T-helper 22 cell (primary cell): ENCODE measurements around the gene DGKA.
A peak's percentile ranks its signal among the peaks of the same experiment; 100 is the strongest.
"Not testable (repeated sequence)": the region's sequence is repeated elsewhere in the genome, so short reads cannot be mapped to it uniquely, and the experiment has no call there.

Source experiments
- DNase-seq: peaks from one replicate; pipeline ENCODE4 v3.0.0-alpha.2; 2020; ENCODE audit warnings: low read depth

DGKA gene

DNA sequence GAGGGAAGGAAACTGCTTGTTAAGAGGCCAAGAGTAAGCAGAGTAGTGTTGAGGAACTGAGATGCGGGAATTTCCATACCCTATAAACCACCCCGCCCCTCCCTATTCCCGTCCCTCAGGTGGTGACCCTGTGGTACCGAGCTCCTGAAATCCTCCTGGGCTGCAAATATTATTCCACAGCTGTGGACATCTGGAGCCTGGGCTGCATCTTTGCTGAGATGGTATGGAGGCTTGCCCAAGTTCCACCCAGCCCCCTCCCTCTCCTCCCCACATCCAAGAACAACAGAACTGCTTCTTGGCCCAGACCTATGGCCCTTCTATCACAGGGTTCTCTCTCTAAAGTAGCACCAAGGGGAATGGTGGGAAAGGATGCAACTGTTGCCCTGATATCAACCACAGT, 38.4 kb downstream of the DGKA start:
- DNase-seq = no peak

DNA sequence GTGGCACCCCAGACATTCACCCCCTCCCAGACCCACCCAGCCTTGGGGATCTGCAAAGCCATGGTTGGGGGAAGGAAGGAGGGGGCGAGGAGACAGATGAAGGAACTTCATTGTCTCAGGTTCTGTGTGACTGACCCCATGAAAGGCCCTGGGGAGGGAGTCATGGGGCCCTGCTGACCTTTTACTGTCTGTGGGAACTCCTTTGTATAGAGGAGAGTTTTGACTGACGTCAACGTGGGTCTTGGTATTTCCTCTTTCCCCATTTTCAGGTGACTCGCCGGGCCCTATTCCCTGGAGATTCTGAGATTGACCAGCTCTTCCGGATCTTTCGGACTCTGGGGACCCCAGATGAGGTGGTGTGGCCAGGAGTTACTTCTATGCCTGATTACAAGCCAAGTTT, 39.8 kb downstream of the DGKA start:
- DNase-seq = no peak

DNA sequence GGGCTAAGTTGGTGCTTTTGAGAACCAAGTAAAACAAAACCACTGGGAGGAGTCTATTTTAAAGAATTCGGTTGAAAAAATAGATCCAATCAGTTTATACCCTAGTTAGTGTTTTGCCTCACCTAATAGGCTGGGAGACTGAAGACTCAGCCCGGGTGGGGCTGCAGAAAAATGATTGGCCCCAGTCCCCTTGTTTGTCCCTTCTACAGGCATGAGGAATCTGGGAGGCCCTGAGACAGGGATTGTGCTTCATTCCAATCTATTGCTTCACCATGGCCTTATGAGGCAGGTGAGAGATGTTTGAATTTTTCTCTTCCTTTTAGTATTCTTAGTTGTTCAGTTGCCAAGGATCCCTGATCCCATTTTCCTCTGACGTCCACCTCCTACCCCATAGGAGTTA, 41.1 kb downstream of the DGKA start:
- DNase-seq = no peak

DNA sequence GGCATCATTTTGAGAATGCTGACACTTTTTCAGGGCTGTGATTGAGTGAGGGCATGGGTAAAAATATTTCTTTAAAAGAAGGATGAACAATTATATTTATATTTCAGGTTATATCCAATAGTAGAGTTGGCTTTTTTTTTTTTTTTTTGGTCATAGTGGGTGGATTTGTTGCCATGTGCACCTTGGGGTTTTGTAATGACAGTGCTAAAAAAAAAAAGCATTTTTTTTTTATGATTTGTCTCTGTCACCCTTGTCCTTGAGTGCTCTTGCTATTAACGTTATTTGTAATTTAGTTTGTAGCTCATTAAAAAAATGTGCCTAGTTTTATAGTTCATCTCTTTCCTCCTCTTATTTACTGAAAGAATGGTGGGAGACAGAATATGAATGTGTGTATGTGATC, 41.5 kb downstream of the DGKA start:
- DNase-seq = no peak

DNA sequence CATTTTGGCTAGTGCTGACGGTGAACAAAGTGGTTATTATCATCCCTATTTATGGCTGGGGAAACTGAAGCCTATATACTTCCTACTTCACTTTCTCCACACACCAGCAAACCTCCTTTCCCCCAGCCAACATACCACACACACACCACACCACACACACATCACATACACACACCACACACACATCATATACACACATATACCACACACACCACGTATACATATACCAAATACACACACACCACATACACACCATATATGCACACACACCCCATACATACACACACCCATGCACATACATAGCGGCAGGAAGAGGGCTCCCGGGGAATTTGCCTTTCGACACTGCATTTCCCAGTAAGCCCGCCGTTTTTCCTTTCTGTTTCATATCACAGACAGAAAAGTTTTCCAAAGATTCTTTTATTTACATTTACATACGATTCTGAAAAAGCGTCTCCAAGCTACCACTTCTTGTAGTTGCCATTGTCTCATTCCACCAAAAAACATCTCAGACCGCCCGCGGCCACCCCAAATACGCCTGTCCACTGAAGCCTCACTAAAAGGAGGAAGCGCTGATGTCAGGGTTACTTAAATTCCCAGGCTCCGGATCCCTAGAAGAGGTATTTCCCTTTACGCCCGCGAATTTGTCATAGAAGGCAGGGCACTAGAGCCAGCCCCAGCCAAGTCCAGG, 42.1 kb downstream of the DGKA start:
- no peak for DNase-seq

DNA sequence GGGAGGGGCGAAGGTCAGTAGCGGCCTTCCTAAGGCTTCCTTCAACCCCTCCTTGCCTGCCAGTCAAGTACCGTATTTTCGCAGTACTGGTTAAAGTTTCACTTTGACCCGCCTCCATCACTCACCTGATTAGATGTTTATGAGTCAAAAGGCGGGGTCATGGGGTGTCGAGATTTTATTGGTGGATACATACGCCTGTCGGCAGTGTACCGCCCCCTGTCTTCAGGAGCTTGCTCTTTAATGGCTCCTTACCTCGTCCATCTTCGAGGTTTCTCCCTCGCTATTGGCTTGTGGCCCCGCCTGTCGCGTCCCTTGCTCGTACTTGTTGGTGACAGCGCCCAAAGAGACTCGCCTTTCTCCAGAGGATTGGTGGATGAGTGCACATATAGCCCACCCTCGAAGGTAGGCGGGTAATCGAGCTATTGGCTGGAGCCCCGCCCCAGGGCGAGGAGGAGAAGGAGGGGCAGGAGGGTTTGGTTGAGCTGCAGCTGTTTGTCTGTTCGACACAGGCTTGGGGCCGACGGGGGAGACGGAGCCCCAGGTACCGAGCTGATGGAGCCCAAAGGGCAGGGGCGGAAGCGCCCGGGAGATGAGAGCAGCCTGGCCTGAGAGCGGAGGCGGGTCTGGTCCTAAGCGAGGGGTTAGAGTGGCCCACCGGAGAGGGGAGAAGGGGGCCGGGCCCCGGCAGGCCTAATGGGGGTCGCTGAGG, 42.8 kb downstream of the DGKA start, which contains the start of gene RAB5B:
Gene RAB5B (plus strand): TSS at position 480 of the 709 bp plus-strand sequence. CDS start 12,883 bp downstream, outside the sequence.
- DNase-seq = peak; percentile 99

DNA sequence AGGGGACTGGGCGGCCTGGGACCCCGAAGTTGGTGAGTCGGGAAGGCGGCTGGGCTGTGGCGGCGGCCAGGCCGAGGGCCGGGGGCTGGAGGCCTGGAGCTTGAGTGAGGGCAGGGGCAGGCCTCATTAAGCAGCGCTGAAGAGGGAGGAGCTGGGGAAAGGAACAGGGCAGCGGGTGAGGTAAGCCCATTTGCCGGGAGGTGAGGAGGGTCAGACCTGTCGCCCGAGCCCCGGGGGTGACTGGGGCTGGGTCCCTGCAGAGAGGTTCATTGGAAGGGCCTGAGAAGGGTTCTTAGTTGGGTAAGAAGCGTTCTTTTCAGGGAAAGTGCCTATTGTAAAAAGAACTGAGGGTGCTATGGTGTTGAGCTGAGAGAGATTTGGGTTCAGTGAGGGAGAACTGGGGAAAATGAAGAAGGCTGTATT, 43.4 kb downstream of the DGKA start:
- DNase-seq = peak; percentile 29

DNA sequence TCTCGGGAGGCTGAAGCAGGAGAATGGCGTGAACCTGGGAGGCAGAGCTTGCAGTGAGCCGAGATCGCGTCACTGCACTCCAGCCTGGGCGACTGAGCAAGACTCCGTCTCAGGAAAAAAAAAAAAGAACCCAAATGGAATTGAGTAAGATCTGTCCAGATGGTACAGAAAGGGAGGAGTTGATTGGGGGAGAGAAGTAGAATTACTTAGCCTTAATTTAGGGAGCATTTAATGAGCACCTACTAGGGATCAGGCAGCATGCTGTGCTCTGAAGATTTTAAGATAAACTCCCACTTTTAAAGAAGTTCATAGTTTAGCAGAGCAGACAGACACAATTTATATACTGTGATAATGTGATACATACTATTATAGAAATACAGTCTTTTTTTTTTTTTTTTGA, 47.4 kb downstream of the DGKA start:
- DNase-seq = no peak

DNA sequence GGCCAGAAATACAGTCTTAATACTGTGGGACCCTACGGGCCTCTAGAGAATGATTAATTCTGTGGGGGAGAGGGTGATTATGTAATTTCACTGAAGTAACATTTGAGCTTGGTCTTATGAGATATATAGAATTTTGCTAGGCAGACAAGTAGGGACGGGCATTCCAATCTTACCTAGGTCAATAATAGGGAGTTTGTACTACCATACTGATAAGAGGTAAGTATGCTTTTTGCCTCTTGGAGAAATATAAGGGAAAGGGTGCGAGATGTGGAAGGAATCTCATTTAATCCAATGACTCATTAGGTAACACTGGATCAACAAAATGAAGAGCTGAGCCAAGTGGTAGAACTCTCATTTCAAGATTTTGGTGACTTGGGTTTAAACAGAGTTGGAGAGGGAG, 48.1 kb downstream of the DGKA start:
- DNase-seq = no peak

DNA sequence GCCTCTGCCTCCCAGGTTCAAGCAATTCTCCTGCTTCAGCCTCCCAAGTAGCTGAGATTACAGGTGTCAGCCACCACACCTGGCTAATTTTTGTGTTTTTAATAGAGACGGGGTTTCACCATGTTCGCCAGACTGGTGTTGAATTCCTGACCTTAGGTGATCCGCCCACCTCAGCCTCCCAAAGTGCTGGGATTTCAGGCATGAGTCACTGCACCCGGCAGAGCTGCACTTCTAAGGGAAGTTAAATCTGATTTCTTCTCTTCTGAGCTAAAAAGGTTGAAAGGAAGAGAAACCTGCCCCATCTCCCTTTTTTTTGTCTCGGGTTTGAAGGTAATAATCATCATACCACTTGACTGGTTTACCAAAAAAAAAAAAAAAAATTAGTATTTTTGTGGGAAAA, 50.9 kb downstream of the DGKA start:
- not testable (repeated sequence) for DNase-seq

DNA sequence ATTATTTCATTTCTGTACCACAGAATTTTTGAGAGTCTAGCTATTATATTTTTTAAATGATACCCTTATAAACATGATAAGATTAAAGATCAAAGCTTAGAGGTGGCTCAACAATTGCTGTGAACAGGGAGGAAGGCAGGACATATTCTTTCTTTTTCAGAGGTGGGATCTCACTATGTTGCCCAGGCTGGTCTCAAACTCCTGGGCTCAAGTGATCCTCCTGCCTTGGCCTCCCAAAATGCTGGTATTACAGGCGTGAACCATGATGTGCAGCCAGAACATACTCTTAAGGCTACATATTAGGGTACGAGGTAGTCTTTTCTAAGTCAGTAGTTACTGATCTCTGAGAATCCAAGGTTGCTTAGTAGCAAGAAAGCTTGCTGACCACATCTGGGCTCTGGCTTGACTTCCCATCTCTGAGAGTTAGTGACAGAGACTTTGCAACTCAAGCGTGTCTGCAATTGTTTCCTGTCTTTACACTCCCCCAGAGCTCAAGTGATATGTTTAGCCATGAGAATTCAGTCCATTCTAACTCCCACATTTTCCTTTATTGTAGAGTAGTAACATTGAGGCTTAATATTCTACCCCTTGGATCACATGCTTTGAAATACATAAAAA, 51.5 kb downstream of the DGKA start:
- DNase-seq = no peak

DNA sequence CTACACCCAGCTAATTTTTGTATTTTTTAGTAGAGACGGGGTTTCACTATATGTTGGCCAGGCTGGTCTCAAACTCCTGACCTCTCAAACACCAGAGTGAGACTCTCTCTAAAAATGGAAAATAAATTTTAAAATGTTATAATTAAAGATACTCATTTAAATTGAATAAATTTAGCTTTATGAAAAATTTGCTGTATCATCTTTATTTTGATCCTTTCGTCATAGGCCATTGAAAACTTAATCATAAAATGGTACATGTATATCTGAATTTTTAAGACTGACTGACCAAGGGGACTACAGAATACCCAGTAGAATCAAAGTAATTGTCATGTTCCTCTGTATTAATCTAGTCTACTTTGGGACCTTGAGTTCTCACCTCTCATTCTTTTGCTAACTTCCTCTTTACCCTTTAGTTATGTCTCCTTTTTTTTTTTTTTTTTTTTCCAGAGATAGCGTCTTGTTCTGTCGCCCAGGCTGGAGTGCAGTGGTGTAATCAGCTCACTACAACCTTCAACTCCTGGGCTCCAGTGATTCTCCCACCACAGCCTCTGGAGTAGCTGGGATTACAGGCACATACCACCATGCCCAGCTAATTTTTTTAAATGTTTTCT, 52.4 kb downstream of the DGKA start:
- no peak for DNase-seq

DNA sequence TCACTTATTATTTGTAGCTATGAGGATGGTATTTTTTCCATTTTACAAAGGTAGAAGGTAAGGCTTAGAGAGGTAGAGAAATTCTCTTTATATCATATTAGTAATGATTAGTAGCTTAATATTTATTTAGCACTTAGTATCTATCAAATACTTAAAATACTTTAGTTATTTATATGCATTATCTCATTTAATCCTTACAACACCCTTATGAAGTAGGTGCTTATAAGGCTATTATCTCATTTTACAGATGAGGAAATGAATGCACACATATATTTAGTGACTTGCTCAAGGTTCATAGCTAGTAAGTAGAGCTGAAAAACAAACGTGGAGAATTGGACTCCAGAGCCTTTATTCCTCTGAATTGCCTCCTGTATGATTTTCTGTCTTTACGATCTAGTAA, 53.9 kb downstream of the DGKA start:
- no peak for DNase-seq

DNA sequence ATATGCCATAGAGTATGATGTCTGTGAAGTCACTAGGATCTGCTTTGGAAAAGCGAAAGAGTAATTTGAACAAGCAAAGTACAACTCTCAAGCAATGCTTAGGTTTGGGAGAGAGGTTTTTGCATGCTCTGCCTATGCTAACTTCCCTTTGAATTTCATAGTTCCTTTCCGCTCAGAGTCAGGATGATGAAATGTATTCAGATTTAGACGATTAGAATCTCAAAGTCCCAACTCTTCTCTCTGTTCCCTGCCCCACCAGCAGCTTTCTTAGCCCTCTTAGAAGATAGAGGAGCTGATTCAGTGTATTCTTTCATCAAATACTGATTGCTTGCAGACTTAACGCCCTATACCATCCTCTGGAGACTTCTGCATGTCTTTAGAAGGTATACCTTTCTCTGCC, 54.4 kb downstream of the DGKA start:
- DNase-seq = no peak

DNA sequence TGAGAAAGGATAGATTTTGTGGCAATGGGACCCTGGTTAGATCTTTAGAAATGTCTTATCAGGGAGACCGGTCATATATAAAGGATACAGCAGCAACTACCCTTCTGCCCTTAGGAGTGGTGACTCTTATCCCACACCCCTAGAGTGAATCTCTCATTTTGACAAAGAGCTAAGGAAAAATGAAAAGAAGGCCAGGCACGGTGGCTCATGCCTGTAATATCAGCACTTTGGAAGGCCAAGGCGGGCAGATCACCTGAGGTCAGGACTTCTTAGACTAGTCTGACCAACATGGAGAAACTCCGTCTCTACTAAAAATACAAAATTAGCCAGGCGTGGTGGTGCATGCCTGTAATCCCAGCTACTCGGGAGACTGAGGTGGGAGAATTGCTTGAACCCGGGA, 55.0 kb downstream of the DGKA start:
- DNase-seq = not testable (repeated sequence)

DNA sequence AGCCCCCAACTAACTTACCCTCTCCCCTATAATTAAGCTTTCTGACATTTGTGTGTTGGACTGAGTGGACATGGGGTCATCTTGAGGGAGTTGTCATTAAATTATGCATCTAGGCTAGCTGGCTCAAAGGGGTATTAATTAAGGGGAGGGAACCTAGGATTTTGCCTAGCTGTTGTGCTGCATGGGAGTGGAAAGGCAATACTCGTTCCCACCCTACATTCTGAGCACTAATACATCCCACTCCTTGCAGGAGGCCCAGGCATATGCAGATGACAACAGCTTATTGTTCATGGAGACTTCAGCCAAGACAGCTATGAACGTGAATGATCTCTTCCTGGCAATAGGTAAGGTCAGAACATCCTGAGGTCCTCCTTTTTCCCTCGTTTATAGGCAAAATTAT, 60.1 kb downstream of the DGKA start:
- DNase-seq = no peak

DNA sequence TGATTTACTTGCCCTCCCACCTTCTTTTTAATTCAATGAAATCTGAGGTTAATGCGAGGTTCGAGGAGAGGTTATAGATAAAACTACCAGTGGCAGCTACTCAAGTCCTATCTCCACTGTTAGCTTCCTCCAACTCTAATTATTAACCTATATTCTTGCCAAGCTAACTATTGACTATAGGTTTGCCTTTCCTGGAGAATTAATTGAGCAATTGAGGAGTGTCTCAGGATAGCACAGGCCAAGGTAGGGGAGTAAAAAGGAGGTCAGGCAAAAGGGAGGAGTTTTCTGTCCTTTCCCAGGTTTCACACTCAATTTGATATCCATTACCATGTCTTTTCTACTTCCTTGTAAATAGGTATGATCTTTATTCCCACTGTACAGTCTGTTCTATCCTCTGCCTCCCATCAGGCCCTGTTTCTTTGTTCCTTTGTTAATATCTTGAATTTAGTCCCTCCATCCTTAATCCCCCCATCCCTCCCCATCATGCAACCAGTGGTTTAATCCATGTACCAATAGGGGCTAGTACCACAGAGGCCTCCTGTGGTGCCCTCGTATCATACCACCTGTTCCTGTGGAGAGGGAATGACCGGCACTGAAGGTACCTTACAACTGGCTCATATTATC, 62.4 kb downstream of the DGKA start:
- no peak for DNase-seq

DNA sequence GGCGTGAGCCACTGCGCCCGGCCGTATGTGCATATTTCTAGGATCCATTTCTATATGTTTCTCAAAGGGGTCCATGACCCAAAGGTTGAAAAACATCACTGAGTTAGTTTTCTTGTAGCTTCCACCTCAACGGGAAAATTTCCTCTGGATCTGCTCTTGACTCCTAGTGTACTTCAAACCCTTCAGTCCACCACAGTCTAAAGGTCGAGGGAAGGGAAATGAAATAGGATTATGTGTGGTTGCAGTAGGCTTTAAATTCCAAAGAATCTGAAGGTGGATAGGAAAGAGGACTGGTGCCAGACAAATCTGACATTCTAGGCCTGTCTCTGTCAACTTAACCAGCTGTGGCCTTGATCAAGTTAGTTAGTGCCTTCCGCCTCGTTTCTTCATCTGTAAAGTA, 64.4 kb downstream of the DGKA start:
- DNase-seq = no peak

DNA sequence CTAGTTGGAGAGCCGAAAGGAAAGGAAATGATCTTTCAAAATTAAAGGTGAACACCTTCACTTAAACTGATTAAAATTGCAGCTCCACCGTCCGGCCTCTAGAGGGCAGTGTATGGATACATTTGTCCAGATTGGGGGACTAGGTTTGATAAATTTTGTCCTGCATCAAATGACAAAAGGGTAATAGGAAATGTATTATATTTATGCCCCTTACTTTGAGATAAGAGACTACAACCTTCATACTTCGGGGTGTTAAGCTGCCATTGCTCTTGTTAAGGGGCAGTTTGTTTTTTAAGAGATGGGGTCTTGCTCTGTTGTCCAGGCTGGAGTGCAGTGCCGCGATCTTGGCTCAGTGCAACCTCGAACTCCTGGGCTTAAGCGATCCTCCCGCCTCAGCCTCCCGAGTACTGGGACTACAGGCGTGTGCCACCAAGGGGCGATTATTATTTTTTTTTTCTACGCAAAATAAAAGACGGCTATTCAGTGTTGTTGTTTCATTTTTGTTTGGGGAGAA, 65.3 kb downstream of the DGKA start:
- peak; percentile 21 for DNase-seq

DNA sequence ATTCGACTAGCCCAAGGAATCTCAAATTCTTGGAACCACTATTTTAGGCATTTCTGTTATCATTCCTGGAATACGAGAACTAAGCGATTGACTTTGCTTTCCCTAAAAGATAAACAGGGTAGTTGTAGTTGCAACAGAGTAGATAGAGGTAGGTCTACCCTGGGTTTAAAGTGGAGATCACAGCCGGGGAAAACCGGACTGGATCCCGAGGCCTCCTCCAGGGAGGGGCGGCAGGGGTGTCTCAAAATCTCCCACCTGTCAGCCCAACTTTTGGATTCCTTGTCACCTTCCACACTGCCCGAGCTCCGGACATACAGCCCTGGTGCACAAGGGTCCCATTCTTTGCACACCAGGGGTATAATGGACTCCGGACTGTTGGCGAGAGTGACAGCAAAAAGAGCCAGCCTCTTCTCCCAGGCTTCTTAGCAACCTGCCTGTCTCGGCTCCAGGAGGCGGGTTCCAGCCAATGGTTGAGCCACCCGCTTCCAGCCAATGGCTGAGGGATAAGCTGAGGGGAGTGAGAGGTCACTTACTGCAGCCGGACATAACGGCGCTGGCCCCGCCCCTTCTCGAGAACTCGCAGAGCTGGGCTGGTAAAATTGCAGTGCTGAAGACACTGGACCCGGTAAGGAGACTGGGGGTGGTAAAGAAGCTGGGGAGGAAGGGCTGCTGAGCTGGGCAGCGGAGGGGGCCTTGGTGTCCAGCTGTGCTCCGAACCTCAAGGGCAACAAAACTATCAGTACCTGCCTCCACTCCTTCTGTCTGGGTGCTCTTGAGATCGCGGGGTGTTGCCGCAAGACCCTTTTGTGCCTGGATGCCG, 66.0 kb downstream of the DGKA start, which contains the start of gene SUOX:
Gene SUOX (plus strand): TSS at position 562 of the 820 bp plus-strand sequence. CDS start 4,946 bp downstream, outside the sequence.
- DNase-seq = no peak

DNA sequence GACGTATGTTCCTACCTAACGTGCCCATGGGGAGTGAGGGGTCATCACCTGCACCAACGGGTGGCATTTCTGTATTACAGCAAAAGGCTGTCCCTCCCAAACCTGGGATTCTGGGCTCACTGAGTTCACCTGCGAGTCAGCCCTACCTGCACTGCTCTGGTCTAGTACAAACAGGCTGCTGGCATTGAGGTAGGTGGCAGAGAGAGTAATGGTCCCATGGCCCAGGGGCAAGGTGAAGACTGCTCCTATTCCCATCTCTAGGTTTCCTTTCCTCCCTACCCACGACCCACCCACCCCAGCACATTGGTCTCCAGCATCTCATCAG, 66.5 kb downstream of the DGKA start:
- no peak for DNase-seq
